Measurements from ENCODE around the gene CNTFR.

CNTFR gene

DNA sequence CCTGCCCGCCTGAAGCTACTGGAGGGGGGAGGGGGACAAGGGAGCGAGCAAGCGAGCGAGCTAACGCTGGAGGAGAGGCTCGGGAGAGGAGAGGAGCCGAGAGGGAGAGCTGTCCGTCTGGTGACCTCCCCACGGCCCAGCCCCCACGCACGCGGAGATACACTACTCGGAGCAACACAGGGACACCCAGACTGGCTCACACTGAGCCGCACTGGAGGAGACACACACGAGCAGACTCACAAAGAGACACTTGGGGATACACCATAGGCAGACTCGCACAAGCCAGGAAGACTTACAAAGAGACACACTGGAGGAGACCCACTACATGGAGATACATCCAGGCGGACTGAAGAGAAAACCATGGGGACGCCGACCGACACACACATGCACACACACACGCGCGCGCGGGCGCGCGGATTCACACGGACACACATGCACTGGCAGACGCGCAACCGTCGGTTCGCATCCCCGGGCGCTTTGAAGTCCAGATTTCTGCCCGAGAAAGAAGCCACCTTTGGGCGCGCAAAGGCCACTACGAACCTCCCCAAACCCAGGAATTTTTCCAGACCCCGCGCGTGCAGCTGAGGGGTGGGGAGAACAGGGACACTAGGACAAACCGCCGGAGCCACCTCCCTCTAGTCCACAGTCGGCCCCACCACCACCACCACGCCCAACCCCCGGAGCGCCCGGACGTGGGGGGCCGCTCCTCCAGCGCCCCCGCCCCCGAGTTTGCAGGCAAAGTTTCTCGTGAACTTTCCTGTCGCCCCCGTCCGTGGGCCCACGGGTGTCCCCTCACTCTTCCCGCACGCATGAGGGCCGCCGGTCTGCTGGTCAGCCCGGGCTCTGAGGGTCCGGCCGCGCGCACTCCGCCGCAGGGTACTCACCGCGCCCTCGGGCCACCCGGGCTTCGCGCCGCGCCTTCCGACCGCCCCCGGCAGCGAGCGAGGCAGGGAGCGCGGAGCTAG is 571 bp downstream of the CNTFR start:
- no peak for DNase-seq (ENCODE audit: extremely low spot score)
- TF ChIP-seq FOXA1 (IDR thresholded peaks at IDR 0.05), result no peak
- CTCF ChIA-PET, result interaction anchor here (0.7 kb wide), 1 partner anchor 262 kb away, joined by 3 read pairs; no protein-coding TSS in a partner anchor
- POLR2A ChIA-PET, result interaction anchor here (1.5 kb wide), 1 partner anchor 10 kb away, joined by 5 read pairs; no protein-coding TSS in a partner anchor

DNA sequence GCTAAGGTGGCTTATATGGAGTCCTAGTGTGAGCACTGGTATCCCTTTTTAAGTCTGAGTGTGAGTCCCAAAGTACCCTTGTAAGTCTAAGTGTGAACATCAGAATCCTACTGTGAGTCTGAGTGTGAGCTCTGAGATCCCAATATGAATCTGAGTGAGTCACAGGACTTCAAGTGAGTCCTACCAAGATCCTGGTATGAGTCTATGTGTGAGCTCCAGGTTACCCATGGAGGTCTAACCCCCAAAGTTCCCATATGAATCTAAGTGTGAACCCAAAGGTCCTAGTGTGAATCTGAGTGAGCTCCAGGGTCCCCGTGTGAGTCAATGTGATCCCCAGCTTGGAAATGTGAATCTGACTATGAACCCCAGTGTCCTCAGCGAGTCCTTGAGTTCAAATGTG is 2.3 kb downstream of the CNTFR start:
- TF ChIP-seq BHLHE40 (IDR thresholded peaks at IDR 0.05; ENCODE audit: borderline replicate concordance), result no peak
- TF ChIP-seq SUZ12 (IDR thresholded peaks at IDR 0.05), result no peak
- TF ChIP-seq NFRKB (IDR thresholded peaks at IDR 0.05), result no peak
- TF ChIP-seq, protein P1, sequence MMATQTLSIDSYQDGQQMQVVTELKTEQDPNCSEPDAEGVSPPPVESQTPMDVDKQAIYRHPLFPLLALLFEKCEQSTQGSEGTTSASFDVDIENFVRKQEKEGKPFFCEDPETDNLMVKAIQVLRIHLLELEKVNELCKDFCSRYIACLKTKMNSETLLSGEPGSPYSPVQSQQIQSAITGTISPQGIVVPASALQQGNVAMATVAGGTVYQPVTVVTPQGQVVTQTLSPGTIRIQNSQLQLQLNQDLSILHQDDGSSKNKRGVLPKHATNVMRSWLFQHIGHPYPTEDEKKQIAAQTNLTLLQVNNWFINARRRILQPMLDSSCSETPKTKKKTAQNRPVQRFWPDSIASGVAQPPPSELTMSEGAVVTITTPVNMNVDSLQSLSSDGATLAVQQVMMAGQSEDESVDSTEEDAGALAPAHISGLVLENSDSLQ (IDR thresholded peaks at IDR 0.05), result no peak
- TF ChIP-seq L3MBTL2 (conservative IDR thresholded peaks at IDR 0.05), result no peak
- TF ChIP-seq TARDBP (IDR thresholded peaks at IDR 0.05), result no peak
- no peak for TF ChIP-seq CTBP1 (IDR thresholded peaks at IDR 0.05; ENCODE audit: borderline replicate concordance)
- TF ChIP-seq LEF1 (IDR thresholded peaks at IDR 0.05; ENCODE audit: borderline replicate concordance), result no peak
- TF ChIP-seq FOXA1 (IDR thresholded peaks at IDR 0.05), result no peak
- no peak for TF ChIP-seq HDGF (IDR thresholded peaks at IDR 0.05; ENCODE audit: borderline replicate concordance)
- POLR2A ChIA-PET, result no interaction called here
- CTCF ChIA-PET, result interaction anchor here (0.7 kb wide), 1 partner anchor 15 kb away, joined by 3 read pairs; no protein-coding TSS in a partner anchor
- DNase-seq (ENCODE audit: extremely low spot score), result no peak

DNA sequence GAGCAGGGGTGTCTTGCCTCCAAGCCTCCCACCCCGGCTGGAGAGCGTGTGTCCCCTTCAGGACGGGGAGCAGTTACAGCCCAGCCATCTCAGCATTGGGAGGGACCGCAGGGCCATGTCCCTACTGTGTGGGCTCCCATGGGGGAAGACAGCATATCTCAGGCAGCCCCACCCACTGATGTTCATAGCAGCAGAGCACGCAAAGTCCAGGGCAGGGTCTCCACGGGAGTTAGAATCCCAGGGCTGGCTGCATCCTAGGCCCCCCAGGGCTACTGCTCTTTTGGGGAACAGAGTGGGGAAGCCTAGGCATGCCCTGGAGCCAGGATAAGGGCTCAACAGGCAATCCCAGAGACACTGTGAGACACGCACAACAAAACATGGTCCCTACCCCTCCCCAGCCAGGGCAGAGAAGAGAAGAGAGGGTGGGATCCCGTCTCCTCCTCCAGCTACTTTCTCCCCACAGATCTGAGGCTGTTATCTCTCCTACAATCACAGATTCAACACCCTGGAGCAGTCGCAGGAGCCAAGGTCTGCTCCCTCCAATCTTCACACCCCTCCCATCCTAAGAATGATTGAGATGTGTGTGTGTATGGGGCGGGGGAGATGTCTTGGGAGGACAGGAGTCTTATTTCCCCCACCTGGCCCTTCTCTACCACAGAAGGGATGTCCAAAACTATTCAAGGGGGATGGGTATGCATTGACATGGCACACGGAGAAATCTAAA is 3.4 kb downstream of the CNTFR start:
- DNase-seq (ENCODE audit: extremely low spot score), result no peak
- ChIA-PET CTCF (interaction anchor here (1.1 kb wide), 1 partner anchor 48 kb away, joined by 3 read pairs; no protein-coding TSS in a partner anchor), POLR2A (no interaction called here)
- TF ChIP-seq BHLHE40 (IDR thresholded peaks at IDR 0.05; ENCODE audit: borderline replicate concordance) (no peak), ZNF384 (IDR thresholded peaks at IDR 0.05) (no peak), LEF1 (IDR thresholded peaks at IDR 0.05; ENCODE audit: borderline replicate concordance) (no peak), SP1 (IDR thresholded peaks at IDR 0.05) (no peak), FOXM1 (IDR thresholded peaks at IDR 0.05; ENCODE audit: borderline replicate concordance) (no peak), ARNT (IDR thresholded peaks at IDR 0.05) (no peak), NFRKB (IDR thresholded peaks at IDR 0.05) (no peak), HDGF (IDR thresholded peaks at IDR 0.05; ENCODE audit: borderline replicate concordance) (no peak), FOXK2 (IDR thresholded peaks at IDR 0.05) (no peak), SUZ12 (IDR thresholded peaks at IDR 0.05) (no peak), L3MBTL2 (conservative IDR thresholded peaks at IDR 0.05) (no peak), TARDBP (IDR thresholded peaks at IDR 0.05) (no peak), CTBP1 (IDR thresholded peaks at IDR 0.05; ENCODE audit: borderline replicate concordance) (no peak), ELF4 (IDR thresholded peaks at IDR 0.05) (no peak)
- TF ChIP-seq, protein P1 (IDR thresholded peaks at IDR 0.05), result no peak

DNA sequence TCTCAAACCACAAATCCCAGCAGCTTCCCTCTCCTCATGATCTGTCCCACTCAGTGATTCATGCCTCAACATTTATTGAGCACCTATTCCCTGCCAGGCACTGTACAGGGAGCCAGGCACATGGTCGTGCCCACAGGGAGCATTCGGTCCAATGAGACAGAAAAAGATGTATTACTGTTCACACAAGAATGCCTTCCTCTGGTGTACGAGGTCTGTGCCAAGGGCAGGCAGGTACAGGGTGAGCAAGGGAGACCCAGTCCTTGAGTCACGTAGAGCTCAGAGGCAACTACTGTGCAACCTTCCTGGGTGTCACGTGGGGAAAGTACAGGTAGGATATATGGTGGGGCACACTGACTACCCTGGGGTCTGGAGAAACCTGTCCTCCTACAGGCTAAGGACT is 4.6 kb downstream of the CNTFR start:
- ChIA-PET CTCF (interaction anchor here (1.1 kb wide), 1 partner anchor 49 kb away, joined by 3 read pairs; no protein-coding TSS in a partner anchor), POLR2A (interaction anchor here (0.7 kb wide), 1 partner anchor 31 kb away, joined by 3 read pairs; no protein-coding TSS in a partner anchor)
- TF ChIP-seq CTBP1 (IDR thresholded peaks at IDR 0.05; ENCODE audit: borderline replicate concordance), result no peak
- no peak for TF ChIP-seq FOXA1 (IDR thresholded peaks at IDR 0.05)
- TF ChIP-seq SP1 (IDR thresholded peaks at IDR 0.05), result no peak
- TF ChIP-seq FOXK2 (IDR thresholded peaks at IDR 0.05), result no peak
- TF ChIP-seq LEF1 (IDR thresholded peaks at IDR 0.05; ENCODE audit: borderline replicate concordance), result no peak
- TF ChIP-seq ELF4 (IDR thresholded peaks at IDR 0.05), result no peak
- TF ChIP-seq FOXM1 (IDR thresholded peaks at IDR 0.05; ENCODE audit: borderline replicate concordance), result no peak
- TF ChIP-seq BHLHE40 (IDR thresholded peaks at IDR 0.05; ENCODE audit: borderline replicate concordance), result no peak
- TF ChIP-seq ARNT (IDR thresholded peaks at IDR 0.05), result no peak
- no peak for TF ChIP-seq L3MBTL2 (conservative IDR thresholded peaks at IDR 0.05)
- no peak for TF ChIP-seq TARDBP (IDR thresholded peaks at IDR 0.05)
- TF ChIP-seq, protein P1 (IDR thresholded peaks at IDR 0.05), result no peak
- TF ChIP-seq SUZ12 (IDR thresholded peaks at IDR 0.05), result no peak
- no peak for TF ChIP-seq ZNF384 (IDR thresholded peaks at IDR 0.05)
- TF ChIP-seq HDGF (IDR thresholded peaks at IDR 0.05; ENCODE audit: borderline replicate concordance), result no peak
- TF ChIP-seq NFRKB (IDR thresholded peaks at IDR 0.05), result no peak
- no peak for DNase-seq (ENCODE audit: extremely low spot score)

DNA sequence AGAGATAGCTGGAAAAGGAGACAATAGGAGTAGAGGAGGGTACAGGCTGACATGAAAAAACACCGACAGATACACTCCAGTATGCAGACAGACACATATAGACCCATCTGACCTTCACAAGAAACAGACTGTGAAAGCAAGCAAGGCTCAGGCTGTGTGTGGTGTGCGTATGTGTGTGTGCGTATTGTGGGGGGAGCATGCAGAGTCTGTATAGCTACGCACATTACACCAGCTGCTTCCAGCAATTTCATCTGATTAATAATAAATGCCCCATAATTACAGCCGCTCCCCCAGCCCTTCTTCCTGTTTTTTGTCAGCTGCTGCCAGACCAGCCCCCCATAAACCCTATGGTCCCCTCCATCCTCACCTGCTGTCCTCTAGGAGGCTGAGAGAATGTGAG is 6.7 kb downstream of the CNTFR start:
- TF ChIP-seq FOXK2 (IDR thresholded peaks at IDR 0.05) (no peak), FOXA1 (IDR thresholded peaks at IDR 0.05) (no peak), CTBP1 (IDR thresholded peaks at IDR 0.05; ENCODE audit: borderline replicate concordance) (no peak), HDGF (IDR thresholded peaks at IDR 0.05; ENCODE audit: borderline replicate concordance) (no peak), LEF1 (IDR thresholded peaks at IDR 0.05; ENCODE audit: borderline replicate concordance) (no peak), SP1 (IDR thresholded peaks at IDR 0.05) (no peak)
- ChIA-PET CTCF (interaction anchor here (0.9 to 1.1 kb wide), 3 partner anchors 9 to 179 kb away, joined by 3 to 5 read pairs (median 5); no protein-coding TSS in a partner anchor), POLR2A (interaction anchor here (1.4 kb wide), 1 partner anchor 54 kb away, joined by 4 read pairs; no protein-coding TSS in a partner anchor)
- DNase-seq (ENCODE audit: extremely low spot score), result no peak
